BJ (cell line): ENCODE results near the gene C5orf15. TPM values are rescaled to one million over a fixed set of nuclear protein-coding genes. Genes with fewer than 3 reads are reported as not detected.
"Not testable (repeated sequence)": the region's sequence is repeated elsewhere in the genome, so short reads cannot be mapped to it uniquely, and the experiment has no call there.

Experiments used
- CTCF ChIA-PET: fragments of 350-600 bp; formaldehyde crosslinking; extraction: SDS; loops from one replicate; lab custom pipeline; 2021; ENCODE audit warnings: antibody characterized with exemption, inconsistent platforms; lab: Yijun Ruan, JAX
- POLR2A ChIA-PET: fragments of 300-600 bp; sonication (Branson Sonifier 250); formaldehyde crosslinking; extraction: SDS; loops from one replicate; lab custom pipeline; 2021; ENCODE audit warnings: antibody characterized with exemption; lab: Charles Lee
- DNase-seq: peaks from one replicate; pipeline ENCODE4 v3.0.0-alpha.2; 2011; ENCODE audit warnings: low read depth
- H3K27me3 ChIP-seq: 2 replicates; pipeline ENCODE4 v1.6.0; 2011; ENCODE audit warnings: low read length; ENCODE audit not compliant: control insufficient read depth, insufficient read depth
- H3K36me3 ChIP-seq: 2 replicates; pipeline ENCODE4 v1.5.1; 2011; ENCODE audit warnings: low read length; ENCODE audit not compliant: control insufficient read depth, insufficient read depth
- H3K4me3 ChIP-seq: 2 replicates; pipeline ENCODE4 v1.5.1; 2011; ENCODE audit warnings: low read depth, mild to moderate bottlenecking, control low read depth, low read length
- CTCF ChIP-seq: IDR thresholded peaks from 2 replicates; pipeline ENCODE4 v1.5.1; 2011; ENCODE audit warnings: low read depth, mild to moderate bottlenecking, control low read depth, inconsistent platforms, low read length, moderate library complexity; ENCODE audit not compliant: insufficient read depth
- polyA plus RNA-seq: library from polyadenylated mRNA; depleted of rRNA; stranded (reverse); fragments of >200 nt; gene quantifications from 2 replicates; pipeline ENCODE4 v1.2.3, GENCODE V29; 2011

C5orf15 gene
- polyA plus RNA-seq, 1 experiment = 48.1 TPM

- POLR2A ChIA-PET = no interaction called here
- CTCF ChIA-PET = interaction anchor here (1.0 kb wide), 1 partner anchor 9 kb away, joined by 3 read pairs; no protein-coding TSS in a partner anchor
- H3K4me3 ChIP-seq = no peak overlapping the region
These were observed 31.8 kb downstream of the C5orf15 start for GRCh38 chr5:133936651-133937015.

GRCh38 chr5:133935991-133936650, 32.3 kb downstream of the C5orf15 start:
- H3K36me3 ChIP-seq, H3K27me3 ChIP-seq, H3K4me3 ChIP-seq, DNase-seq, POLR2A ChIA-PET: not testable (repeated sequence)
- CTCF ChIA-PET = interaction anchor here (1.0 kb wide), 1 partner anchor 9 kb away, joined by 3 read pairs; no protein-coding TSS in a partner anchor

More at GRCh38 chr5:133936651-133937015, 31.8 kb downstream of the C5orf15 start:
- H3K27me3 ChIP-seq = no peaks in the 10 kb centered on the region; the same call in none of the 2 replicates
- TF ChIP-seq CTCF = no peak
- no peaks in the 10 kb centered on the region for H3K36me3 ChIP-seq
- no peak for DNase-seq

GRCh38 chr5:133935667-133935940, 32.8 kb downstream of the C5orf15 start:
- DNase-seq = no peak
- ChIA-PET POLR2A (no interaction called here), CTCF (no interaction called here)
- no peak for TF ChIP-seq CTCF
- H3K27me3 ChIP-seq = no peaks in the 10 kb centered on the region; the same call in 1 of the 2 replicates
- no peaks in the 10 kb centered on the region for H3K36me3 ChIP-seq
- no peak overlapping the region for H3K4me3 ChIP-seq

GRCh38 chr5:133934822-133935666, 33.4 kb downstream of the C5orf15 start:
- Histone ChIP-seq H3K27me3 (no peaks in the 10 kb centered on the region; the same call in 1 of the 2 replicates), H3K4me3 (no peak overlapping the region), H3K36me3 (no peaks in the 10 kb centered on the region)
- no peak for DNase-seq
- TF ChIP-seq CTCF = no peak
- ChIA-PET CTCF (no interaction called here), POLR2A (no interaction called here)

- Histone ChIP-seq H3K36me3 (no peaks in the 10 kb centered on the region), H3K4me3 (no peak overlapping the region), H3K27me3 (no peaks in the 10 kb centered on the region; the same call in 1 of the 2 replicates)
- ChIA-PET CTCF (no interaction called here), POLR2A (no interaction called here)
- TF ChIP-seq CTCF = no peak
- DNase-seq = no peak
These were observed 34.1 kb downstream of the C5orf15 start for GRCh38 chr5:133934311-133934710.
